ENCODE measurements around the gene SPTBN4. TPM values are rescaled to one million over a fixed set of nuclear protein-coding genes. Genes with fewer than 3 reads are reported as not detected.

The SPTBN4 gene
- total RNA-seq, 5 donors from 2014 or later (not counting 1 experiment from before 2014, with no cell fraction given): 0.37 to 1.2 (median 0.66) TPM

GRCh38 chr19:40528078-40528477 is 61.3 kb downstream of the SPTBN4 start:
- peaks cover 3 to 44% of the 10 kb centered on the region in 2 experiments for H3K27me3 ChIP-seq (replicated peaks in 1 of 2; ENCODE audit: control insufficient read depth in 2 of 2, extremely low read depth in 1 of 2, insufficient read depth in 2 of 2, low read length in 1 of 2)
- H3K27ac Mint-ChIP-seq: no peak overlapping the region
- peaks cover 9 to 24% (median 16%) of the 10 kb centered on the region in 3 donors for H3K4me1 Mint-ChIP-seq
- 87% methylated on average over 6 of the region's 6 CpGs for WGBS (ENCODE audit: insufficient coverage)
- no peak overlapping the region for H3K27ac ChIP-seq (ENCODE audit: low read length)
- DNase-seq (no peak), ATAC-seq (replicated peaks in 1 of 4) (no peak)
- no peaks in the 10 kb centered on the region for H3K36me3 Mint-ChIP-seq
- POLR2A ChIA-PET: no interaction called here
- no peak overlapping the region for H3K4me3 ChIP-seq (ENCODE audit: control insufficient read depth in 1 of 2, extremely low read depth in 1 of 2, low read length in 1 of 2)
- CTCF ChIA-PET: no interaction called here
- H3K4me3 Mint-ChIP-seq: peak overlapping the region in 1 of 3 donors; percentile 79
- H3K27me3 Mint-ChIP-seq: peaks cover 19 to 22% of the 10 kb centered on the region in 2 donors
- H3K9me3 ChIP-seq: no peaks in the 10 kb centered on the region
- H3K36me3 ChIP-seq (ENCODE audit: control insufficient read depth in 2 of 2, extremely low read depth in 1 of 2, insufficient read depth in 1 of 2, low read length in 1 of 2): no peaks in the 10 kb centered on the region
- H3K9me3 Mint-ChIP-seq: no peaks in the 10 kb centered on the region
- H3K4me1 ChIP-seq (ENCODE audit: control insufficient read depth in 1 of 2, extremely low read depth in 1 of 2, insufficient read depth in 2 of 2, low read length in 2 of 2): peaks cover 3 to 20% of the 10 kb centered on the region in 2 experiments

GRCh38 chr19:40528533-40529092 is 61.8 kb downstream of the SPTBN4 start:
- WGBS (ENCODE audit: insufficient coverage): 67% methylated on average over 8 of the region's 14 CpGs
- H3K4me1 ChIP-seq (ENCODE audit: control insufficient read depth in 1 of 2, extremely low read depth in 1 of 2, insufficient read depth in 2 of 2, low read length in 2 of 2): peaks cover 3 to 20% of the 10 kb centered on the region in 2 experiments
- DNase-seq (no peak), ATAC-seq (replicated peaks in 1 of 4) (no peak)
- no peak overlapping the region for H3K27ac Mint-ChIP-seq
- H3K36me3 ChIP-seq (ENCODE audit: control insufficient read depth in 2 of 2, extremely low read depth in 1 of 2, insufficient read depth in 1 of 2, low read length in 1 of 2): no peaks in the 10 kb centered on the region
- peaks cover 19 to 22% of the 10 kb centered on the region in 2 donors for H3K27me3 Mint-ChIP-seq
- peaks cover 3 to 39% of the 10 kb centered on the region in 2 experiments for H3K27me3 ChIP-seq (replicated peaks in 1 of 2; ENCODE audit: control insufficient read depth in 2 of 2, extremely low read depth in 1 of 2, insufficient read depth in 2 of 2, low read length in 1 of 2)
- no peaks in the 10 kb centered on the region for H3K36me3 Mint-ChIP-seq
- no peaks in the 10 kb centered on the region for H3K9me3 Mint-ChIP-seq
- no peaks in the 10 kb centered on the region for H3K9me3 ChIP-seq
- no peak overlapping the region for H3K27ac ChIP-seq (ENCODE audit: low read length)
- H3K4me3 Mint-ChIP-seq: peak overlapping the region in 1 of 3 donors; percentile 79
- ChIA-PET CTCF (interaction anchor here in 1 of 2 donors (1.0 kb wide), 1 partner anchor 105 kb away, joined by 7 read pairs; no protein-coding TSS in a partner anchor), POLR2A (no interaction called here)
- H3K4me1 Mint-ChIP-seq: peaks cover 9 to 24% (median 16%) of the 10 kb centered on the region in 3 donors
- H3K4me3 ChIP-seq (ENCODE audit: control insufficient read depth in 1 of 2, extremely low read depth in 1 of 2, low read length in 1 of 2): no peak overlapping the region

GRCh38 chr19:40529093-40529954 is 62.5 kb downstream of the SPTBN4 start:
- Mint-ChIP-seq H3K4me3 (peak overlapping the region; percentile 65 to 79 (median 70)), H3K9me3 (no peaks in the 10 kb centered on the region), H3K27ac (peak overlapping the region in 1 of 2 donors; percentile 9), H3K27me3 (peaks cover 21 to 25% of the 10 kb centered on the region in 2 donors), H3K4me1 (peaks cover 9 to 24% (median 16%) of the 10 kb centered on the region in 3 donors), H3K36me3 (no peaks in the 10 kb centered on the region)
- DNase-seq (peak; percentile 75 to 95 (median 85)), ATAC-seq (replicated peaks in 1 of 4) (peak; percentile 86 to 93 (median 88))
- no peaks in the 10 kb centered on the region for H3K36me3 ChIP-seq (ENCODE audit: control insufficient read depth in 2 of 2, extremely low read depth in 1 of 2, insufficient read depth in 1 of 2, low read length in 1 of 2)
- H3K9me3 ChIP-seq: no peaks in the 10 kb centered on the region
- peaks cover 3 to 20% of the 10 kb centered on the region in 2 experiments for H3K4me1 ChIP-seq (ENCODE audit: control insufficient read depth in 1 of 2, extremely low read depth in 1 of 2, insufficient read depth in 2 of 2, low read length in 2 of 2)
- WGBS (ENCODE audit: insufficient coverage): 5% methylated on average over 51 of the region's 54 CpGs
- H3K27ac ChIP-seq (ENCODE audit: low read length): no peak overlapping the region
- CTCF ChIA-PET: interaction anchor here in 1 of 2 donors (1.0 kb wide), 1 partner anchor 105 kb away, joined by 7 read pairs; no protein-coding TSS in a partner anchor
- POLR2A ChIA-PET: no interaction called here
- peaks cover 3 to 44% of the 10 kb centered on the region in 2 experiments for H3K27me3 ChIP-seq (replicated peaks in 1 of 2; ENCODE audit: control insufficient read depth in 2 of 2, extremely low read depth in 1 of 2, insufficient read depth in 2 of 2, low read length in 1 of 2)
- H3K4me3 ChIP-seq (ENCODE audit: control insufficient read depth in 1 of 2, extremely low read depth in 1 of 2, low read length in 1 of 2): peak overlapping the region; percentile 25 to 52

- DNase-seq (peak in 7 of 35 experiments; percentile 13 to 47 (median 21)), ATAC-seq (replicated peaks in 1 of 4) (peak in 1 of 4 experiments; percentile 10)
- WGBS (ENCODE audit: insufficient coverage): 7% methylated on average over 63 of the region's 75 CpGs
- H3K27me3 Mint-ChIP-seq: peaks cover 22% of the 10 kb centered on the region in 2 donors
- no peaks in the 10 kb centered on the region for H3K9me3 ChIP-seq
- H3K9me3 Mint-ChIP-seq: no peaks in the 10 kb centered on the region
- no peak overlapping the region for H3K27ac Mint-ChIP-seq
- peaks cover 3 to 50% of the 10 kb centered on the region in 2 experiments for H3K27me3 ChIP-seq (replicated peaks in 1 of 2; ENCODE audit: control insufficient read depth in 2 of 2, extremely low read depth in 1 of 2, insufficient read depth in 2 of 2, low read length in 1 of 2)
- peaks cover 3 to 20% of the 10 kb centered on the region in 2 experiments for H3K4me1 ChIP-seq (ENCODE audit: control insufficient read depth in 1 of 2, extremely low read depth in 1 of 2, insufficient read depth in 2 of 2, low read length in 2 of 2)
- H3K27ac ChIP-seq (ENCODE audit: low read length): no peak overlapping the region
- H3K36me3 ChIP-seq (ENCODE audit: control insufficient read depth in 2 of 2, extremely low read depth in 1 of 2, insufficient read depth in 1 of 2, low read length in 1 of 2): no peaks in the 10 kb centered on the region
- H3K36me3 Mint-ChIP-seq: no peaks in the 10 kb centered on the region
- ChIA-PET CTCF (no interaction called here), POLR2A (no interaction called here)
- peaks cover 9 to 24% (median 16%) of the 10 kb centered on the region in 3 donors for H3K4me1 Mint-ChIP-seq
- H3K4me3 Mint-ChIP-seq: peak overlapping the region in 2 of 3 donors; percentile 65 to 79
- H3K4me3 ChIP-seq (ENCODE audit: control insufficient read depth in 1 of 2, extremely low read depth in 1 of 2, low read length in 1 of 2): no peak overlapping the region
These were observed 63.5 kb downstream of the SPTBN4 start for GRCh38 chr19:40530091-40530901.

- Mint-ChIP-seq H3K27me3 (peaks cover 19 to 26% of the 10 kb centered on the region in 2 donors), H3K4me3 (no peak overlapping the region), H3K4me1 (peaks cover 9 to 20% (median 16%) of the 10 kb centered on the region in 3 donors), H3K27ac (no peak overlapping the region), H3K36me3 (no peaks in the 10 kb centered on the region), H3K9me3 (no peaks in the 10 kb centered on the region)
- H3K9me3 ChIP-seq: no peaks in the 10 kb centered on the region
- H3K36me3 ChIP-seq (ENCODE audit: control insufficient read depth in 2 of 2, extremely low read depth in 1 of 2, insufficient read depth in 1 of 2, low read length in 1 of 2): no peaks in the 10 kb centered on the region
- DNase-seq (no peak), ATAC-seq (replicated peaks in 1 of 4) (no peak)
- H3K27me3 ChIP-seq (replicated peaks in 1 of 2; ENCODE audit: control insufficient read depth in 2 of 2, extremely low read depth in 1 of 2, insufficient read depth in 2 of 2, low read length in 1 of 2): peaks cover 3 to 55% of the 10 kb centered on the region in 2 experiments
- H3K27ac ChIP-seq (ENCODE audit: low read length): no peak overlapping the region
- H3K4me3 ChIP-seq (ENCODE audit: control insufficient read depth in 1 of 2, extremely low read depth in 1 of 2, low read length in 1 of 2): no peak overlapping the region
- WGBS (ENCODE audit: insufficient coverage): 50% methylated on average over 1 of the region's 2 CpGs
- ChIA-PET CTCF (interaction anchor here in 1 of 2 donors (0.6 kb wide), 1 partner anchor 9 kb away, joined by 3 read pairs; no protein-coding TSS in a partner anchor), POLR2A (interaction anchor here in 1 of 2 donors (0.5 kb wide), 1 partner anchor 729 kb away, joined by 8 read pairs; no protein-coding TSS in a partner anchor)
- peaks cover 3 to 20% of the 10 kb centered on the region in 2 experiments for H3K4me1 ChIP-seq (ENCODE audit: control insufficient read depth in 1 of 2, extremely low read depth in 1 of 2, insufficient read depth in 2 of 2, low read length in 2 of 2)
These were observed 66.7 kb downstream of the SPTBN4 start for GRCh38 chr19:40533508-40533907.

Data from T-cell (primary cell).